ENCODE measurements around the gene RELN. TPM values are rescaled to one million over a fixed set of nuclear protein-coding genes. Genes with fewer than 3 reads are reported as not detected.

Gene RELN
- polyA plus RNA-seq, 1 donor (not counting 4 experiments of a cell fraction or from before 2014, with no cell fraction given), result not detected

- Histone ChIP-seq H2AFZ (ENCODE audit: control insufficient read depth, low read length) (no peak overlapping the region), H3K9ac (ENCODE audit: control insufficient read depth, extremely low read depth, insufficient read depth, low read length) (no peak overlapping the region), H3K4me1 (ENCODE audit: control insufficient read depth, extremely low read depth, insufficient read depth, low read length) (no peaks in the 10 kb centered on the region), H3K79me2 (ENCODE audit: control insufficient read depth, insufficient read depth, low read length) (no peaks in the 10 kb centered on the region), H3K27ac (ENCODE audit: control insufficient read depth, insufficient read depth, low read length) (no peak overlapping the region), H3K4me3 (ENCODE audit: control insufficient read depth in 2 of 3, extremely low read depth in 1 of 3, insufficient read depth in 2 of 3, low read depth in 1 of 3, low read length in 3 of 3) (no peak overlapping the region), H3K36me3 (ENCODE audit: control insufficient read depth in 2 of 2, extremely low read depth in 1 of 2, insufficient read depth in 2 of 2, low read length in 2 of 2) (no peaks in the 10 kb centered on the region), H3K27me3 (ENCODE audit: control insufficient read depth, extremely low read depth, insufficient read depth, low read length) (no peaks in the 10 kb centered on the region), H3K9me3 (ENCODE audit: control insufficient read depth, low read depth, low read length) (no peaks in the 10 kb centered on the region), H3K4me2 (ENCODE audit: control insufficient read depth, extremely low read depth, insufficient read depth, low read depth, low read length) (no peak overlapping the region), H3K9me1 (ENCODE audit: control insufficient read depth, extremely low read depth, insufficient read depth, low read length) (no peaks in the 10 kb centered on the region), H4K20me1 (ENCODE audit: control insufficient read depth, extremely low read depth, insufficient read depth, low read length) (no peaks in the 10 kb centered on the region)
- FAIRE-seq (no peak), DNase-seq (ENCODE audit: low read depth, low spot score) (no peak)
- dilution Hi-C loops (cut with MboI; ENCODE audit: extremely low pct_ligation_motif_present, low sequenced_read_pairs), result no loop called here
- TF ChIP-seq CTCF (optimal IDR thresholded peaks at IDR 0.05 in 1 of 3, IDR thresholded peaks at IDR 0.05 in 1 of 3, conservative IDR thresholded peaks at IDR 0.05 in 1 of 3; ENCODE audit: extremely low read depth in 1 of 3, insufficient read depth in 2 of 3, low read length in 3 of 3) (no peak), EZH2 (IDR thresholded peaks at IDR 0.05; ENCODE audit: low read length) (no peak)
These were observed 55.0 kb downstream of the RELN start for GRCh38 chr7:103934508-103934907.

GRCh38 chr7:103932389-103932788 lies 57.1 kb downstream of the RELN start:
- TF ChIP-seq CTCF (optimal IDR thresholded peaks at IDR 0.05 in 1 of 3, IDR thresholded peaks at IDR 0.05 in 1 of 3, conservative IDR thresholded peaks at IDR 0.05 in 1 of 3; ENCODE audit: extremely low read depth in 1 of 3, insufficient read depth in 2 of 3, low read length in 3 of 3) (no peak), EZH2 (IDR thresholded peaks at IDR 0.05; ENCODE audit: low read length) (no peak)

More at GRCh38 chr7:103932389-103932788, 57.1 kb downstream of the RELN start:
- no peak overlapping the region for H3K4me3 ChIP-seq (ENCODE audit: control insufficient read depth in 2 of 3, extremely low read depth in 1 of 3, insufficient read depth in 2 of 3, low read depth in 1 of 3, low read length in 3 of 3)
- FAIRE-seq (no peak), DNase-seq (ENCODE audit: low read depth, low spot score) (no peak)
- no peaks in the 10 kb centered on the region for H4K20me1 ChIP-seq (ENCODE audit: control insufficient read depth, extremely low read depth, insufficient read depth, low read length)
- H2AFZ ChIP-seq (ENCODE audit: control insufficient read depth, low read length), result no peak overlapping the region
- no peaks in the 10 kb centered on the region for H3K9me1 ChIP-seq (ENCODE audit: control insufficient read depth, extremely low read depth, insufficient read depth, low read length)
- H3K4me2 ChIP-seq (ENCODE audit: control insufficient read depth, extremely low read depth, insufficient read depth, low read depth, low read length), result no peak overlapping the region
- no peak overlapping the region for H3K9ac ChIP-seq (ENCODE audit: control insufficient read depth, extremely low read depth, insufficient read depth, low read length)
- no peaks in the 10 kb centered on the region for H3K9me3 ChIP-seq (ENCODE audit: control insufficient read depth, low read depth, low read length)
- no peaks in the 10 kb centered on the region for H3K36me3 ChIP-seq (ENCODE audit: control insufficient read depth in 2 of 2, extremely low read depth in 1 of 2, insufficient read depth in 2 of 2, low read length in 2 of 2)
- H3K79me2 ChIP-seq (ENCODE audit: control insufficient read depth, insufficient read depth, low read length), result no peaks in the 10 kb centered on the region
- no peaks in the 10 kb centered on the region for H3K4me1 ChIP-seq (ENCODE audit: control insufficient read depth, extremely low read depth, insufficient read depth, low read length)
- dilution Hi-C loops (cut with MboI; ENCODE audit: extremely low pct_ligation_motif_present, low sequenced_read_pairs), result no loop called here
- no peak overlapping the region for H3K27ac ChIP-seq (ENCODE audit: control insufficient read depth, insufficient read depth, low read length)
- H3K27me3 ChIP-seq (ENCODE audit: control insufficient read depth, extremely low read depth, insufficient read depth, low read length), result no peaks in the 10 kb centered on the region

All from keratinocyte (primary cell).